Smooth muscle cell of bladder (primary cell): Measurements from ENCODE around the gene ISM1. TPM values are rescaled to one million over a fixed set of nuclear protein-coding genes. Genes with fewer than 3 reads are reported as not detected.

Experiments
- total RNA-seq: library from RNA; depleted of rRNA; stranded (reverse); fragments of >200 nt; gene quantifications from 2 replicates; pipeline ENCODE4 v1.2.3, GENCODE V29; 2014

The ISM1 gene
- total RNA-seq, result under 0.01 and 0.09 TPM in 2 replicates

GRCh38 chr20:13220904-13221297, at the start of gene ISM1:
ISM1 (plus strand) TSS chr20:13221274; CDS start chr20:13221777, 503 bp downstream.

Other genes starting within 250 kb of the ISM1 start
- 2.8 and 6.5 TPM in 2 replicates for gene SPTLC3, start 212.3 kb upstream of the ISM1 start, total RNA-seq